HG03565 (cell line): Measurements from ENCODE around the gene TEX54.
"Not testable (repeated sequence)": the region's sequence is repeated elsewhere in the genome, so short reads cannot be mapped to it uniquely, and the experiment has no call there.

ENCODE experiments used
- ATAC-seq: cut with Tn5 transposase; IDR thresholded peaks from one replicate; pipeline ENCODE4 v1.9.1; 2021; ENCODE audit warnings: mild to moderate bottlenecking, moderate library complexity; ENCODE audit not compliant: unreplicated experiment

TEX54 gene

DNA sequence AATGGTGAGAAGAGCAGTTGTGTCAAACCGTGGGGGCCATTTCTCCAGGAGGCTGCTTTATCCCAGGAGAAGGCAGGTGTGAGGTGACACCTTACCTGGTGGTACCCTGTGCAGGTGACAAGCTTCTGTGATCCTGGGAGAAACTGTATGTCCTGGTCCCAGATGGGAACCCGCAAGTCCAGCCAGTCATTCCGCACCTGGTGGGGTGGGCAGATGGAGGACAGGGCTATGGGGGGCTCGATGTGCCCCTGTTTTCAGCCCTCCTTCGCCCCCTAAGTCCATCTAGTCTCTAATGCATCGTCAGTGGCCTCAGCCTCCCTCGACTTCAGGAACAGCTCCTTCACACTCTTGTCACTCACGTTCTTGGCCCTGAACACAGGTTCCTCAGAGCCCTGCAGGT is 2.7 kb upstream of the TEX54 start:
- no peak for ATAC-seq

DNA sequence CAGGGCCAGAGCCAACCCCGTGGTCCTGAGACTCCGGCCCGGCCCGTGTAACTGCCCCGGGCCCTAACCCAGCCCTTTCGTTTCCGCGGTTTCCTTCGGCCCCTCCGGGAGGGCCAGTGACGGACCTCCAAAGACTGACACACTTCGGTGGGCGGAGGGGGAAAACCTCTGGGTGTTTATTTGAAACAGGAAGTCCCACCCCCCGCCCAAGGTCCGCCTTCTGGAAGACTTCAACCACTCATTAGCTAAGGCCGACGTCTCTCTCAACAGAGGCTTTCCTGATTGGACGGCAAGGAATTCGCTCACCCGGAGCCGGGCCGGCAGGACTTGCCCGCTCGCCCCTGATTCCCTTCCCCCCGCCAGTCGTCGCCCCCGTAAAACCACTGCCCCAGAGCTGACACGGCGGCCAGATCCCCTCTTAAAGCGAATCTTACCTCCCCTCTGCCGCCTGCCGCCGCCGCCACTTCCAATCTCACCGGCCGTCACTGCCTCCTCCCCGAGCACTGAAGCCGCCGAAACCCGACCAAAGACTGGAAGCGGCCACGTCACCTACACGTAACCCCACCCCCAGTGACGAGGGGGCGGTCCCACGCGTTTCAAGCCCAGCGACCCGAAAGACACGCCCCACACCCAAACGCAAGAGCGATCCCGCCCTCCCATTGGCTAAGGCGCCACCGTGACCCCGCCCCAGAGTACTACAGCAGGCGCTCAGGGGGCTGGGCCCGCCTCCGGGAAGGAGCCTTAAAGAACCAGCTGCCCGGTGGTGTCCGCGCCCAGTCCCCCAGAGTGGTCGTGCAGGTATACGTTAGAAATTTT is 913 bp downstream of the TEX54 start, which contains the start of gene STX5:
STX5 (minus strand) TSS at position 532 of the 816 bp plus-strand sequence. CDS start 808 bp downstream, outside the sequence.
- peak; percentile 76 for ATAC-seq

DNA sequence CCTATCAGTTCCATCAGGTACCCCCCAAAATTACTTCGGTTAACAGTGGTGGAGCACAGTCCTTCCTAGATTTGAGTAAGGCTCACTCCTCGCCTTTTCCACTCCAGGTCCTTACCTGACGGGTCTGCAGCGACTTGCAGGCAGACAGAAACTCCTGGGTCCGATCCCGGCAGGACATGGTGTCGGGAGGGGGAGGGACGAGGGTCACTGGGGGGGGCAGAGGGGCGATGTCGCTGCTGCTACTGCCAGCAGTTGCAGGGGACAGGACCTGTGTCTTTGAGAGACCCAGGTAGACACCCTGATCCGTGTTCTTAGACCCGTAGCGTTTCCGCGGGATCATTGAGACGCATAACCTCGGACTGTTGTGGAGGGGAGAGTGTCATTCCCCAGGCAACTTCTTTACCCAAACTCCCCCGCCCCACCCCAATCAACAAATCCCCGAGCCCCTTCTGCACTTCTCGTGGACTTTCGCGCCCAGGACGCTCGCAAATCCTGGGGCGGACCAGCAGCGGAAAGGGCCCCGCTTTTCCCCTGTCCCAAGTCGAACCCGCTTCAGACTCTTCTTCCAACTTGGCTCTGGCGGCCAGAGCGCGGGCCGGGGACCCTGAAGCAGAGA is 1.6 kb downstream of the TEX54 start:
- ATAC-seq = no peak

DNA sequence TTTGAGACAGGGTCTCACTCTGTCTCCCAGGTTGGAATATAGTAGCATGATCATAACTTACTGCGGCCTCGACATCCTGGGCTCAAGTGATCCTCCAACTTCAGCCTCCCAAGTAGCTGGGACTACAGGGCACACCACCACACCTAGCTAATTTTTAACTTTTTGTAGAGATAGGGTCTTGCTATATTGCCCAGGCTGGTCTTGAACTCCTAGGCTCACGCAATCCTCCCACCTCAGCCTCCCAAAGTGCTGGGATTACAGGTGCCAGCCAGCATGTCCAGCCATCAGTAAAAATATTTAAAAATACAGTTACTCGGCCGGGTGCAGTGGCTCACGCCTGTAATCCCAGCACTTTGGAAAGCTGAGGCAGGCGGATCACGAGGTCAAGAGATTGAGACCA is 4.5 kb downstream of the TEX54 start:
- not testable (repeated sequence) for ATAC-seq

DNA sequence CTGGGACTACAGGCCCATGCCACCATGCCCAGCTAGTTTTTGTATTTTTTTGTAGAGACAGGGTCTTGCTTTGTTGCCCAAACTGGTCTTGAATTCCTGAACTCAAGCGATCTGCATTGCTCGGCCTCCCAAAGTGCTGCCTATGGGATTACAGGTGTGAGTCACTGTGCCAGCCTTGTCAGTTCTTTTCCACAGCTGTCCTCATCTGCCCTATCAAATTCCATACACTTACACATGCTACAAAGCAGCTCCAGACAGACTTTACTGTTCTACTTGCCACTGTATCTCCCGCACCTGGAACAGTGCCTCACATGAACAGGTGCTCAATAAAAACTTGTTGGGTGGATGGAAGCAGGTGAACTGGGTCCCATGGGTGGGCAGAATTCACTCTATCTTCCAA is 9.0 kb downstream of the TEX54 start:
- no peak for ATAC-seq

DNA sequence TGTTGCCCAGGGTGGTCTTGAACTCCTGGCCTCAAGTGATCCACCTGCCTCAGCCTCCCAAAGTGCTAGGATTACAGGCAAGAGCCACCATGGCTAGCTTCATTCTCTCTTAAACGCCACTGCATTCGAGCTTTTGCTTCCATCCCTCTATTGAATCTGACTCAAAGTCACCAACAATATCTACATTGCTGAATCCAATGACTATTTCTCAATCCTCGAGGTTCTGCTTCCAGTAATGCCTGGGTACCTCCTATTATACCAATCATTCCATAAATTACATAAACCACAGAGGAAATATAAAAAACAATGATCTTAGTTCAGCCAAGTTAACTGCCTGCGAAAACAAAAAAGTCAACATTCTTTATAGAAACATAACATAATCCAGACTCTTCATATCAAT is 15.5 kb downstream of the TEX54 start:
- no peak for ATAC-seq

DNA sequence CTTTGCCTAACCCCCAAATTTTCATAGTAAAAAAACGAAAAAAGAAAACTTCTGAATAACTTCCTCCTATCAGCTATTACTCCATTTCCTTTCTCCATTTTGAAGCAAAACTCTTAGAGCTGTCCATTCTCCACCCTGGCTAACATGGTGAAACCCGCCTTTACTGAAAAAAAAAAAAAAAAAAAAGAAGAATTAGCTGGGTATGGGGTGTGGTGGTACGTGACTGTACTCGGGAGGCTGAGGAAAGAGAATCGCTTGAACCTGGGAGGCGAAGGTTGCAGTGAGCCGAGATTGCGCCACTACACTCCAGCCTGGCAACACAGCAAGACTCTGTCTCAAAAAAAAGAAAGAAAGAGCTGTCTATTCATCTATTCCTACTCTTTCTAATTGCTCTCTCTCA is 16.1 kb downstream of the TEX54 start:
- ATAC-seq = no peak

DNA sequence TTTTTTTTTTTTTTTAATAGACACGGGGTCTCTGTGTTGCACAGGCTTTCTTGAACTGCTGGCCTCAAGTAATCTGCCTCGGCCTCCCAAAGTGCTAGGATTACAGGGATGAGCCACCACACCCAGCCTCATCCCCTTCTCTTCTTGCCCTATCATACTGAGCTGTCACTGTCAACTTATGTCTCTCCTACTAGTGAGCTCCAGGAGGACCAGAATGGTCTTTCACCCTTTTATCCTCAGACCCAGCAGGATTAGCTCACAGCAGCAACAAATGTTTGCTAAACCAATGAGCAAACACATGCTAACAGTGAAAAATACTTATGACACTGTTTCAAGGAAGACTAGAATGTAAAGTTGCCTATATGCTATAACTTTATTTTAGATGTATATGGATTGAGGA is 21.0 kb downstream of the TEX54 start:
- no peak for ATAC-seq

DNA sequence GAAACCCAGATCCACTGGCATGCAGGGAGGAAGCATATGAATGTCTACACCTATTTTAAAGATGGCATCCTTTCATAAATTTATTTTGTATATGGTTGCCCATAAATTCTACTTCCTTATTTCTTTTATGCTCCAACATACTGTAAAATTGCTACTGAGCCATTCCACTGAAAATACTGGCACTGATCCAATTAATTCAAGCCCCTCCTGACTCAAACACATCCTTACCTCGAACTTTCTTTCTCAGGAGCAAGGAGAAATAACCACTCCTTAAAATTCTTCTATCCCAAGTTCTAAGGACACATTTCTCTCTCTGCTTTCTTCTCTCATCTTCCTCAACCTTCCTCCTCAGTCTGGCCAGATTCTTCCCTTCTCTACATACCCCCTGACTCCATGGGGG is 21.9 kb downstream of the TEX54 start:
- ATAC-seq = no peak

DNA sequence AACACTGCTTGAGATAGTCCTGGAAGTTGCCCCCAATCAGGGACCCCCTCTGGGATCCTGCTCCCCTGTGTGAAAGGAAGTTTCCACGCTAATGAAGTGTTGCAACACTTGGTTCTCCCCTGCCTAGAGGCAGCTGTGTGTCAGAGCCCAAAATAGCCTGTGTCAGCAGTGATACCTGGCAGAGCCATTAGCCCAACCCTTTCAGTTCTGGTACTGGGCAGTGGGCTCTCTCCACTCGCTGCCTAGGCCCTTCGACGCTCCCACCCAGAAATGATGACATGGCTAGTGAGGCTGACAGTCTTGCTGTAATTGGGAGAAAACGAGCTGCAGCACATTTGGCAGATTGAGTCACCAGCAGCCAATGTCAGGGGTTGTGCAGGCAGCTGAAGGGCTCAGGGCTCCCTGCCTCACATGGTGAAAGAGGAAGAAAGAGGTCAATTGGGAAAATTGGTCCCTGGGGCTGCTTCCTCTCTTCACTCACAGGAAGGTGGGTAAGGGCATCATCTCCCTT is 26.0 kb downstream of the TEX54 start:
- ATAC-seq = no peak

DNA sequence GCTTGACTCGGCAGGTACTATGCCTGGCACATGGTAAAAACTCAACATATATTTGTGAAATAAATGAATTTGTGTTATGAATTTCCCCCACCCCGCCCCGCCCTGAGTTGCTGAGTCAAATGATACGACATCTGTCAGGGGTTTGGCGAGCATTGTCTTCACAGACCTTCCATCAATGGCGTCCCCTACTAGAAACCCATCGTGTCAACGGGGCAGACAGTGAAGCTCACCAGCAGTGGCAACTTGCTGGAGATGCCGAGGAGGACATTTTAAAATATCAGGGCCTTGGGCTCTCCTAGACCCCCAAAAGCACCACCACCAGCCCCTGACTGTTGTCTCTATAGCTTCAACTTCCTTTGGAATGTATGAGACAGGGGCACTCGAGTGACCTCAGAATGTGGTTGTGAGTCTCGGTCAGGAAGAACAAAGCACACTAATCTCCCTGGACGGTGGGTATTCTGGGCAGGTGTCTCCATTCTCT is 26.6 kb downstream of the TEX54 start:
- no peak for ATAC-seq

DNA sequence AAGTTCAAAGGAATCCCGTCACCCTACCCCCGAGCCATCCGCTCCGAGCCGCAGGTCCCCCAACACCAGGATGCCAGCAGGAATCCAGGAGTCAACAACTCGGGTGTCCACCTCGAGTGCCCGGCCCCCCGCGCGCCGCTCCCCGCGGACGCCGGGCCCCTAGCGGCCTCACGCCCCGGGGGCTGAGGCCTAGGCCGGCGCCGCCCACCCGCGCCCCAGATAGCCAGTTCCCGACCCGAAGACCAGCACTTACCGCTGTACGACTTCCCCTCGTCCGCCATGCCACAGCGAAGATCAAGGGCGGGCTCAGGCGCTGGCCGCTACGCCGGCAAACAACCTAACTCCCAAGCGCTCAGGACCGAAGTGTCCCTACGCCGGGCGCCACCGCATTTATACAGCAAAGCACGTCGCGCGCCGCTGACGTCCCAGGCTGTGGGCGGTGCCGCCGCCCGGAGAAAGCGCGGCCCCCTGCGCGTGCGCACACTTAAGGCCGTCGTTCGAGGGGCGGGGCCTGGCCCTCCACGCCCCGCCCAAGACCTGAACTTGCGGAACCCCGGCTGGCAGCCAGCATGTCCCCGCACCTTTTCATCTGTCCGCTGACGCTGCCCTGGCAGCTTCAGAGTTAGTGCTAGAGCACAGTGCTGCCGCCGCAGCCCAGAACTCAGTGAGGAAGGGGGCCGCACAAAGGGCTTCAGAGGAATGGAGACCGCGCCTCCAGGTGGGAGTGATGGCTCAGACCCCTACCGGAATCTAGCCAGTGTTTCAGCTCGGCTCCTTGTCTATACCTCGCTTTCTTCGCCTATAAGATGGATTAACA is 27.4 kb downstream of the TEX54 start, which contains the start of gene NXF1:
NXF1 (minus strand) TSS at position 365 of the 817 bp plus-strand sequence; CDS start at position 281, 84 bp downstream.
- peak; percentile 82 for ATAC-seq

DNA sequence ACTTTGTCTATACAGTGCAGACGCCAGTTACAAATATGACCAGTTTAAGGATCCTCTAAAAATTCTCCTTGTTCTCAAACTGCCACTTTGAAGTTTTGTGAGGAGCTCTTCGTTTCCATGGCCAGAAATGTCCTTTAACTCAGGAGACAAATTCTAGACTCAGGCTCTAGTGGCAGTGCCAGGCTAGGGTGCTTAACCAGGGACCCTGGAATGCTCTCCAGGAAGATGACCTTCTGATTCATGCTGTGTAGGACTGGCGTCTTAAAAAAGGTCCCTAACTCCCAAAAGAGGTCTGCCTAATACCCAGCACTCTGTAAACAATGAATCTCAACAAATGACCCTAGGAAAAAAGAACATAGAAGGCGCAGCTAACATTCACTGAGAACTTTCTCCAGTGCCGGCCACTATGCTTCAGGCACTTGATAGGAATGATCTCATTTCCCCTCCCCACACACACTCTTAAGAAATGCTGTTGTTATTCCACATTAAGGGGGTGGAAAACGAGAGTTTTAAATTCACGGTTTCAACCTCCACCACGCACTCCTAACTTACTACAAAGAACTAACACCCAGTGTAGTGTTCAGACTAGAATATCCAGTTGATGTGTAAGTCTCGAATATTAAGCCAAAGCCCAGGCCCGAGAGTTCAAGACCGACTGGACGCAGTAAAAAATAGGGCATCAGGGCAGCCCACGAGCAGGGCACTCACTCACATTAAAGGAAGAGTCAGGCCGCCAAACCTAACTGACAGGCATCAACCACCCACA is 28.1 kb downstream of the TEX54 start:
- ATAC-seq = peak; percentile 2

DNA sequence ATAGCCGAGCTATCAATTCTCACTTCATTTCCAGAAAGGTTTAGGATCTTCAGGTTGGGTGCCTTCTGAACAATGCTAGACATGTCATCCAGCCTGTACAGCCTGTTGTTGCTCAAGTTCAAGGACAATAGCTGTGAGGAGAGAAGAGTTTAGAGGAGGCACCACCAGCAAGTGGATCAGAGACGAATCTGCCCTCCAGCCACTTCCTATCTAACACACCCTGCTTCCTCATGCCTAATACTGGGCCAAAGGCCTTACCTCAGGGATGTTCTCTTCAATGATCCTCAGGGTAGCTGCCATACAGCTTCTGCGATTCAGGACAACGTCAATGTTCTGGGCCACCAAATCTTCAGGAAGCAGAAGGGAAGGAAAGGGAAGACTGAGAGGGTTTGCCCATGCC is 31.6 kb downstream of the TEX54 start:
- no peak for ATAC-seq

DNA sequence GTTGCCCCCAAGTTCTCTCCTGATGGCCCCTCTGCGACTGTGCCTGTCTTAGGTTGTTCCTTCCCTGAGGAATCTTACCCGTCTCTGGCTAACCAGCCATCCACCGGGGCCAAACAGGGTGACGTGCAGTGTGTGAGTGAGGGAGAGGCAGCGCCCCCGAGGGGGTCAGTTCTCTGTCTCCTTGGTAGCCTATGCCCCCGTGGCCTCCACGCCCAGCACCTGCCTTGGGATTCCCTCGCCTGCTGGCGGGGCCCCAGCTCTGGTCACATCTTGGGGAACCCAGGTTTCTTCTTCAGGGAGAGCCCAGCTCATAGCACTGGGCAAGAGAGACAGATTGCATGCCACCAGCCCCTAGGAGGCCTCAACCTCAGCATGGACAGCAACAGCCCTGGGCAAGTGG is 33.2 kb downstream of the TEX54 start:
- no peak for ATAC-seq

DNA sequence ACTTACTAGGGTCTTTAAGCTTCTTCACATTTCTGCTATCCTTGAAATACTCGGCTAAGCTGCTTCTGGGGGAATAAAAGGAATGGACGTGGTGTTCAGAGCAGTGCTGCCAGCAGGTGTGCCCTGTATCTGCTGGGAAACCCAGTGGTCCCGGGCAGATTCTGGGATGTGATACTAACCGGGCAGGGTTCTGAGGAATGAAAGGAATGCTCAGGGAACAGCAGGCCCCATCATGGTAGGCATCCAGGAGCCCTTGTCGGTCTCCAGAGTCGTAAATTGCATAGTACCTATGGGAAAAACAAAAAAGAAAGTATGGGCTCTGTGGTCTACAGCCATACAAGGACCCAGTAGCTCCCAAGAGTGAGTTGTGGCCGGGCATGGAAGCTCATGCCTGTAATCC is 36.4 kb downstream of the TEX54 start:
- ATAC-seq = no peak

DNA sequence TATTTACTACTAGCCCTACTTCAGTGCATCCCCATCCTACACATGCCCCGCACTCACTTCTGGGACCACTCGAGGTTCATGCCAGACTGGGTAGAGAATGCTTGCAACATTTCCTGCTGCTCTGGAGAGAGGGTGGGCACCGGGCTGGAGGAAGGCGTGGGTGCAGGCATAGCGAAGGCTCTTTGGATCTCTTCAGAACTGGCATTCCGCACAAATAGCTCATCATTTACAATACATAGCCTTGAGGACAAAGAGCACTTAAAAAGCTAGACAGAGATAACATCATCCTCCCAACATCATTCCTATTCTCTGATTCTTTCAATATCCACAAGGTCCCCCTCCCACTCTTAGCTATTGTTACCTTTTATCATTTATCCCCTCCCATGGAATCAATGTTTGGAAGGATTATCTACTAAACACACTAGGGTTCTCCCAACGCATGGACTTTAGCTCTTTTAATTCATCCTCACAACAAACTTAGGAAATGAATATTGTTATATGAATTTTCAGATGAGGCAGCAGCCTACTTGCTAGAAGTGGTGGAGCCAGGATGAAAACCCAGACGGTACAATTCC is 38.4 kb downstream of the TEX54 start:
- ATAC-seq = no peak

DNA sequence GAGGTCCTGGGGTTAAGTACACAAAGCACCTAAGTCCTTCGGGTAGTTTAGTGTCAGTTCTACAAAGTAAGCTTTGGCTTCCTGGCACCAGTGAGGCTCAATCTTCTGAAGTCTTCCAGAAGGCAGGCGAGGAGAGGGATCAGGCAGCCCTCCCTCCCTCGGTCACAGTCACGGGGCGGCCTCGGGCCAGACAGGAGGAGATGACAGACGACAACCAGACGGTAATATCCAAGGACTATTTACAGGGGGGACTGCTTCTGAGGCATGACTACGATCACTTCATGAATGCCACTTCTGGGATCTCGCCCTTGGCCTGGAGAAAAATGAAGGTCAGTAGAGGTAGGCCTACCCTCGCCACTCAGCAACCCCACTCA is 40.5 kb downstream of the TEX54 start:
- ATAC-seq = no peak

DNA sequence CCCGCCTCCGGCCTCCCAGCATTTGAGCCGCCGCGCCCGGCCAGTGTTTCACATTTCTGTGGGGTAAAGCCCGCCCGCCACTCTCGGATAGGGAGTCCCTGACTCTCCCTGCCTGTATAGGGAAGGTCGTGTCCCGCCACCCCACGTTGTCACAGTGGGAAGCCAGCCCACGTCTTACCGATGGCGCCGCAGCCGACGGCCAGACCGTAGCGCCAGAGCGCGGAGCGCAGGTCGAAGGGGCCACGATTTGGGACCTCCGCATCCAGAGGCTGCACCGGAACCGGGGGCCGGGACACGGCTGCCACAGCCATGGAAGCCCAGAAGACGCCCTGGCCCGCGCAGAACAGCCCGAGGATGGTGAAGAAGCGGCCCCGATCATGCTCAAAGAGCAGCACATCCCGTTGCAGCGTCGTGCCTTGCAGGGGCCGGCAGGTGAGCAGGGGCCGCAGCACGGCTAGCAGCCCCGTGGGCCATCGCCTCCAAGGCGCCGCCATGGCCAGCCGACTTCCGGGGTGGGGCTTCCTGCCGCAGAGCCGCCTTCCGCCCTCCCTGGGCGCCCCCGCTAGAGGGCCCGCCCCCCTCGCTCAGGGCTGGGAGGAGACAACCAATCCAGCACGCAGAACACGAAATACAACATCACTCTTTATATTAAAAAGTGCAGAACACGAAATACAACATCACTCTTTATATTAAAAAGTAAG is 41.0 kb downstream of the TEX54 start, which contains the start of gene TMEM223:
TMEM223 (minus strand) TSS at position 506 of the 701 bp plus-strand sequence; CDS start at position 494, 12 bp downstream.
- ATAC-seq = peak; percentile 56
